ENCODE measurements around the gene ZFYVE28.

ZFYVE28 gene

DNA sequence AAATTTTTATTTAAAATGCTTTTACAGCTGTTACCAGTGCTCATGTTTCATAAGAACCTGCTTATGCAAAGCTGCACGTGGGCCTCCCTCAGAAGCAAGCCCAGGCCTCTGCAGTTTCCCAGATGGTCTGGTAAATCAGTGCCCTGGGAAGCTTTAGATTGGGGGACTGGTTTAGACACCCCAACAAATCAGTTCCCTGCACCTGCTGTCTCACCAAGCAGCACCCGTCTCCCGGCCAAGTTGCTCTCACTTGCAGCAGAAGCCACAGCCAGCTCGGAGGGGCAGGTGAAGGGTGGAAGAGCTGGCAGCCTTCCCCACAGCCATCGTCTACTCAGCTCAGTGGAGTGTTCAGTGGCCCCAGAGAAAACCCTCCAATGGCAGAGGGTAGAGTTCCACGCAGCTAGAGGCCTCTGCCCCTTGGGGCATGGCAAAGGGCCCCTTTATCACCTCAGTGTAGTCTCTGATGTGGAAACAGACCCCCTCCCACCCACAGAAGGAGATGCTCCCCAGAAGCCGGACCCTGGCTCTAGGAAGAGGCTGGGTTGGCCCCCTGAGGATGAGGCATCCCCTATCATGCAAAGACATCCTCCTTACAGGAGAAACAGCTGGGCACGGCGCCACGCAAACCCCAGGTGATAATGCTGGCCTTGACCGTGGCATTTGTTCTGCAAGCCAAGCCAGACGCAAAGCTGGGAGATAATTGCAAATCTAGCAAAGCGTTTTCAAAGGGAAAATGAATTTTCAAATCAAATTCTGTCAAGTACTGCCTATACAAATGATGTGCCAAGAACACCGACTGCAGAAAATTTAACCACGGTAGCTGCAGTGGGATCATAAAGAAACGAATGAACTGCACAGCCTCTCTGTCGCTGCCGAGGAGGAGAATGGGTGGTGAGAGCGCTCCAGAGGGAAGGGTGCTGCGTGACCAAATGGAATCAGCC is 51.9 kb downstream of the ZFYVE28 start:
- no peak for DNase-seq (ENCODE audit: low spot score)

DNA sequence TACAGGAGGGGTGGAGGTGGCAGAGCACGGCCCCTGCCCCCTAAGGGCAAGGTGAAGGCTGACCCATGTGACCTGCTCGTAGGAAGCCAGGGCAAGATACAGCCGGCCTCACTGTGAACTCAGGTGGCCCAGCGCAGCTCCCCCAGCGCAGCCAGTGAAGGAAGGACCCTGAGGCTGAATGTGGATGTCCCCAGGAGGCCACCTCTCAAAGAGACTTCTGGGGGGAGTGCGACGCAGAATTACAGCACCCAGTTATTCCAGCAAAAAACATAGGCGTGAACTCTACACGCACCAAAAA is 52.6 kb downstream of the ZFYVE28 start:
- no peak for DNase-seq (ENCODE audit: low spot score)

DNA sequence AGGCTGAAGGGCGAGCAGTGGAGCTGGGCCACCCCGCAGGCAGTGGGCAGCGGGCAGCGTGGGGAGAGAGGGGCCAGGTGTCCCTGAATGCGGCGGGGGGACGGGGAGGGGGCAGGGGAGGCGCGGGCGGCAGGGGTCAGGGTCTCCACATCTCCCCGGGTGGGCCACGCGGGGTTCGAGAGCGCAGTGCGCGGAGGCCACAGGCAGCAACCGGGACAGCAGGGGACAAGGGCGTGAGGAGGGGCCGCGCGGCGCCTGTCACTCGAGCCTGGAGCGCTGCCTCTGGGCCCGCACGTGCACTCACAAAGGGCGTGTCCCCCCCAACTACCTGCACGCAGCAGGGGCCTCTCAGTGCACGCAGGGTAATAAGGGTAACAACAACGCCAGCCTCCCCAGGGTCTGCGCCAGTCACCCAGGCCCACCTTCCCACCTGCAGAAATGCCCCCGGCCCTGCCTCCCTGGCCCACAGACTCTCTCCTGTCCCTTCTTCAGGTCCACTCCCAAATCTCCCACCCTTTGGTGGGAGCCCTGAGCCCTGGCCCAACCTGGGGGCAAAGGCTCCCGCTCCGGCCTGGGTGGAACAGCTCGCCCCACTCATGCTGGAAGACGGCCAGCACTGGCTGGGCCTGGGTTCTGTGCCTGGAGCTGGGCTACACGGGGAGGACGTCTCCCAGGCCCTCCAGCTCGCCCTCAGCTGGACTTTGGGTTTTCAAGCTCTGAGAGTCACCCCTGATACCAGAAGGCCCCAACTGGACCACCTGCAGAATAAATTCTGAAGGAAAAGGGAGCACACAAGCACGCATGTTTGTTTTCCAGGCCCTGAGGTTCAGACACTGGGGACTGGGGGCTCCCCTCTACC is 53.2 kb downstream of the ZFYVE28 start:
- DNase-seq (ENCODE audit: low spot score): no peak

DNA sequence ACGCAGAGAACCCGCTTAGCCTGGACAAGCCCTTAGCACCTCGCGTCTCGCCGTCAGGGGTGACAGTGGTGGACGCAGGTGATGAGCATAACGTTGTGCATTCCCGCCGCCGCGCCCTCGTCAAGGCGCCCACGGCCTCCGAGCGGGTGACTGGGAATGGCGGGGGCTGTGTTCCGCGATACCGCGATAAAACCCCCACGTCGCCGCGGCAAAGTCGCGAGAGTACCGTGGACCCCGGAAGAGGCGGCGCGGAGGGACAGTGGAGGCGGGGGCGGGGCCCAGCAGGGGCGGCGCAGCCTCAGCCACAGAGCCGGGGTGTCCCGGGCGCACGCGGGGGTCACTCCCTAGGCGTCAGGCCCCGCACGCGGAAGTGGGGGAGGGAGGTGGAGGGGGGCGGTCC is 53.8 kb downstream of the ZFYVE28 start:
- peak; percentile 88 for DNase-seq (ENCODE audit: low spot score)

DNA sequence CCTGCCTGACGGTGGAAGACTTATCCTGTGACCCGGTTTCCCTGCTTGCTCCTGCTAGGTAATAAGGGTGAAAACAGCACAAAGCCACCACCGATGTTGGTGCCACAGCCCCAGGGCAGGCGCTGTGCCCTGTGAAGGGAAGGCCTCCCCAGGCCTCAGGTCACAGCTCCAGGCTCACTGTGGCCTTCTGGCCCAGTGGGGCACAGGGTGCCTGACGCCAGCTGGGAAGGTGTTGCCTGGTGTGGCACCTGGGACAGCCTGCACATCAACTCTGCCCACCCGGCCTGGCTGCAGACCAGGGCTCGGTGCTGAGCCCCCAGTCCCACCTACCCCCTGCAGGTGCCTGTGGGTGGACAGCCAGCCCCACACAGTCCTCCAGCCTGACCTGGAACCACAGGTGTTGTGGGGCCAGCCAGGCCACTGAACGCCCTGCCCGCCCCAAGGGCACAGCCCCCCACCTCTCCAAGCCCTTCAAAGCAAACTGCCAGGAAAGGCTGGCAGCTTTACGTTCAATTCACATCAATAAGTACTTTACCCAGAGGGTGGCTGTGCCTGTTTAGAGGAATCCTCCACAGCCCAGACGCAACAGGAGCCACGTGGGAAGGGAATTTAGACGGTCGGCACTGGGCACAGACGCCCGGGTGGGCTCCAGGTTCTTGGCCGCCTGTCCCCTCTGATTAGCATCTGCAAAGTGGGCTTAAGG is 54.3 kb downstream of the ZFYVE28 start:
- DNase-seq (ENCODE audit: low spot score): no peak

DNA sequence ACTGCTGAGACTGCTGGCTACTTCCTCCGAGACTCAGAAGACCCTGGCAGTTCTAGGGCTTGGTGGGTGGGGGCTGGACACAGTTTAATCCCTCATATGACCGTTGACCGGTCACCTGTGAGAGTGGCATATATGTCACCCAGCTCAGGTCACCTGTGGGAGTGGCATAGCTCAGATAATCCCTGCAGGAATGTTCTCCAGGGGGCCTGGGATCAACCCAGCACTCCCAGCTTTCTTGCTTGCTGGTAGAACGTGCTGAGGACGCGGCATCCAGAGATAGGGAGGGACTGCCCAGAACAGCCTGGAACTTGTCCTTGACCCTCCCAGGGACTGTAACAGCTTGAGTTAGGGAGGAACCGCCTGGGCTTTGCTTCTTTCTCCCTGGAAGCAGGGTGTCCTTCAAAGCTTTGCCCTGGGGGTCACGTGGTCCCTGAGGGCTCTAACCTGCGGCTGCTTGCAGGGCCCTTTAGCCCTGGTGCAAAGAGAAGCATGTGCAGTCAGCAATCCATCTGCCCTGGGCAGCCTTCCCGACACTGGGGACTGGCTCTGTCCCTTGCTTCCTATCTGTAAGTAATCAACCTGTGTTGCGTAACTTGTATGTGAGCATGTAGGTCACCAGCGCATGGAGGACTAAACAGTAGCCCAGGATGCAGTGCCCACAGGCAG is 55.3 kb downstream of the ZFYVE28 start:
- peak; percentile 35 for DNase-seq (ENCODE audit: low spot score)

DNA sequence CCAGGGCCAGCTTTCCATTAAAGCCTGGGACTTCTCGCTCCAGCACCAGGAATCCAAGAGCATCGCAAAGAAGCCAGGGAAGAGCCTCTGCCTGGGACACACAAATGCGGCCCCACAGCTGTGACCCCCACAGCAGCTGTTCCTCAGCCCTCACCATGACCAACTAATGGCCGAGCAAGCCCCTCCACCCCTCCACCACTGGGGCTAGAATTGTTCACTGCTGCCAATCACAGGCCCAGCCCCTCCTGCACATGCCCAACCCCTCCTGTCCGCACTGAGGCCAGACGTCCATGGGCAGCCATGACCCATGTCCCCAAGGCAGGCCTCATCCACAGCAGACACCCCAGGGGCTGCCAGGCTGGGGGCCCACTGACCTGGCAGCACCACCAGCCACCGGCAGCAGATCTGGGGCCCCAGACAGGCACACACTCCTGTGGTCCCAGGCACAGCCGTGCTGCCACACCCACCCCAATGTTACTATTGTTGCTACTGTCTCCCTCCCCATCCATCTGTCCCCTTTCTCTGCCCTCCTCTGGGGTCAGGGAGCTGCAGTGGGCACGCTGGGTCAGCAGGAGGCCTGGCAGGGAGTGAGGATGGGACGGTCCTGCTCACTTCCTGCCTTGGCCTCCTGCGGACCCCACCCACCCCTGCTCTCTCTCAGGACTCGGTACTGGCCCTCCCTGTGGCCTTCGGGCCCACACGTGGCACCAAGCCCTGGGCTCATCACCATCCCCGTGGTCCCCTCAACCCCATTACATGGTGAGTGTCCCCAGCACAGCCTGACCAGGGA is 56.0 kb downstream of the ZFYVE28 start:
- DNase-seq (ENCODE audit: low spot score): no peak

DNA sequence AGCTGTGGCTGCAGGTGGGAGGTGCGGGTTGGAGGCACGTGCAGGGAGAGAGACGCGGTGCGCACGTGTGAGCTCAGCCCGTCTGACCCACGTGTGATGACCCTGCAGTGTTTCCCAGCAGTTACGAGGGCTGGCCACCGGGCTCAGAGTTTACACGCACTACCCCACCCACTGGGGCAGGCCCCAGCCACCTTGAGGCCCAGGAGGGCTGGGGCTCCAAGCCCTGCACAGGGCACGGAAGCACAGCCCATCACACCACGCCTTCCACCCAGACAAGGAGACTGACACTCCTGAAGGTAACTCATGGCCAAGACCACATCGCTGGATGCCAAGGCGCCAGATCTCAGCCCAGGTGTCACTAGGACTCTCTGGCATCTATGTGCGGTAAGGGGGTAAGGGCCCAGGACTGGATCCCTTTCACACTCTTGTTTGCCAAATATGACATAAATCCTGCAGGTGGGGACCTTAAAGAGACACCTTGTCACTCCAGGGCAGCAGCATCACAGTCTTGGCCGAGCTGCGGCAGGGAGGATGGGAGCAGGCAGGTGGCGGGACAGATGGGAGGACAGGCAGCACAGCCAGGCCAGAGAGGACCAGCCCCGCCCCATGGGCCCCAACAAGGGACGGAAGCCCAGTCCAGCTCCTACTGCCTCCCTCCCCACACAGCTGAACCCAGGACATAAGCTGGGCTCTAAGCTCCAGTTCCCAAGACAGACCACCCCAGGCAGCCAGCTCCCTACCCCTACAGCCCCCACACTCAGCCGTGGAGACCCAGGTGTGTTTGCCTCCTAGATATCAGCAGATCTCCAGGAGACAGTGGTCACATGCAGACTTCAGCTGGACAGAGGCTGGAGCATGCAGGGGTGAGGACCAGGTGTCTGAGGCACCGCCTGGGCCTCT is 56.8 kb downstream of the ZFYVE28 start:
- DNase-seq (ENCODE audit: low spot score): no peak

DNA sequence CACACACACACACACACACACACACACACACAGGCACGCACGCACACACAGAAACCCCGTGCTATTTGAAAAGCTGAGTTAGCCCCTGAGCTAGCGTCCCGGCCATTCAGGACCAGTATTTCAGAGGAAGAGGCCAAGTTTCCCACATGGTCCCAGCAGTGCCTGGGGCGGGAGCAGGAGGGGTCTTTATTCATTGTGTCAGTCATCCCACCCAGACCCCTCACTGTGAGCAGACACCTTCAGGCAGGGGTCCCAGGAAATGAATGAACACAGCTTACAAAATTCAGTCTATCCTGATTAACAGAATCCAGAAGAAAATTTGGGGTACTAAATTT is 58.1 kb downstream of the ZFYVE28 start:
- DNase-seq (ENCODE audit: low spot score): no peak

DNA sequence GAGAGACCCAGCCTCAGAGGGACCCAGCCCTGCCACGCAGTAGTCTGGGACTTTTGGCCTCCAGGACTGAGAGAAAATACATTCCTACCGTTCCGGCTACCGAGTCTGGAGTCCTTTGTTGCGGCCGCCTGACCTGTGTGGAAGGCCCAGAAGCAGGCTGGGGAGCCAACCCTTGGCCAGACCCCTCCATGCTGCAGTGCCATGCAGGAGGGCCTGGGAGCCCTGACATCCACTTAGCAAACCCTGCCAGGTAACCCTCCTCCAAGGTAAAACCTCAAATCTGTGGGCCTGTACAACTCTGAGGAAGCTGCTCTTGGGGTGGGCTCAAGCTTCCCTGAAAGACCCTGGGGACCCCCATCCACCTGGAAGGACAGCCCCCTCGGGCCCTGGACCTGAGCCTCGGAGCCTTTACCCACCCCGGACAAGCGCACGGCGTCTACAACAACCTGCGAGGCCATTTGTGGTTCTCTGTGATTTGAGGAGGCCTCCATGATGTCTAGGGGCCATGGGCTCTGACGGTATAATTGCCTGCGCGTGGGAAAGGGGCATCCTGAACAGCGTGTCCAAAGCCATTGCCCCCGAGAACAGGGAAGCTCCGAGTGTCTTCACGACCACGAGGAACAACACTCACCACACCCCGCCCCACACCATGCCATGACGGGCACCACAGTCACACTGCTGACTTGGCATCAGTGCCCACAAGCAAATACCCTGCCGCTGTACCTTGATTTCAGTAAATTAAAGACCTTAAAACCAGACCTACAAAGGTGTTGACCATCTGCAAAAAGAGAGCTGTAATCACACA is 58.7 kb downstream of the ZFYVE28 start:
- DNase-seq (ENCODE audit: low spot score): no peak

DNA sequence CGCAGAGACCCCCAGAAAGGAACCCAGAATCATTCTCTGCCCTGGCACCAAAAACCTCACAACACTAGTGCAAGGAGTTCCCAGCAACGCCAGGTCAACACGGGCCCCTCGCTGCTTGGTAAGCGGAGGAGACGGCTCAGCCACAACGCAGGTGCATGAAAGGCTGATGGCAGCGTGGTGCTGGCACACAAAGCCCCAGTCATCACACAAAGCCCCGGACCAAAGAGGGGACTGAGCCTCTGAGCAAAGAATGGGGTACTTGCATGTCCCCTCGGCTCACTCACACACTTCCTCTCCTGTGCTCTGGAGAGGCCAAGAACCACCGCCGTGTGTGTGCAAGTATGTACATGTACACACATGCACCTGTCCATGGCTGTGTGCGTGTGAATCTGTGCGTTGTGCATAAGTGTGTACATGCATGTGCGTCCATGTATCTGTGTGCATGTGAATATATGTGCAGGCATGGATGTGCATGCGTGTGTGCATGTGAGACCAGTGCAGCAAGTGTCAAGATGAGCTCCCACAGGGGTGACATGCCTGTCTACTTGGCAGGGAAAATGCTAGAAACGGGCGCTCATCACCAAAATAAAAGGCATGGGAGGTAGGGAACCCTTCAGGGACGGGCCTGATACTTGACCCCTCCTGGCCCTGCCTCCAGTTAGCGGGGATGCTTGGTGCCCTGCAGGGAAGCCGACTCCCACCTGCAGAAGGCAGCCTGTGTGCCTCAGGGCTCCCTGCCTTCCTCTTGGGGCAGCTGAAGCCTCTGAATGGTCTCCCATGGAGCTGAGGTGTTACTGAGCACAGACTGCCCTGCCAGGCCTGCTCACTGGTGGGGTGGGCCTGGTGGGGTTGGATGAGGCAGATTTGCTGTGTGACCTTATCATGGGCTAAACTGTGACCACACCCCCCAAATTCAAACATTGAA is 60.4 kb downstream of the ZFYVE28 start:
- no peak for DNase-seq (ENCODE audit: low spot score)

DNA sequence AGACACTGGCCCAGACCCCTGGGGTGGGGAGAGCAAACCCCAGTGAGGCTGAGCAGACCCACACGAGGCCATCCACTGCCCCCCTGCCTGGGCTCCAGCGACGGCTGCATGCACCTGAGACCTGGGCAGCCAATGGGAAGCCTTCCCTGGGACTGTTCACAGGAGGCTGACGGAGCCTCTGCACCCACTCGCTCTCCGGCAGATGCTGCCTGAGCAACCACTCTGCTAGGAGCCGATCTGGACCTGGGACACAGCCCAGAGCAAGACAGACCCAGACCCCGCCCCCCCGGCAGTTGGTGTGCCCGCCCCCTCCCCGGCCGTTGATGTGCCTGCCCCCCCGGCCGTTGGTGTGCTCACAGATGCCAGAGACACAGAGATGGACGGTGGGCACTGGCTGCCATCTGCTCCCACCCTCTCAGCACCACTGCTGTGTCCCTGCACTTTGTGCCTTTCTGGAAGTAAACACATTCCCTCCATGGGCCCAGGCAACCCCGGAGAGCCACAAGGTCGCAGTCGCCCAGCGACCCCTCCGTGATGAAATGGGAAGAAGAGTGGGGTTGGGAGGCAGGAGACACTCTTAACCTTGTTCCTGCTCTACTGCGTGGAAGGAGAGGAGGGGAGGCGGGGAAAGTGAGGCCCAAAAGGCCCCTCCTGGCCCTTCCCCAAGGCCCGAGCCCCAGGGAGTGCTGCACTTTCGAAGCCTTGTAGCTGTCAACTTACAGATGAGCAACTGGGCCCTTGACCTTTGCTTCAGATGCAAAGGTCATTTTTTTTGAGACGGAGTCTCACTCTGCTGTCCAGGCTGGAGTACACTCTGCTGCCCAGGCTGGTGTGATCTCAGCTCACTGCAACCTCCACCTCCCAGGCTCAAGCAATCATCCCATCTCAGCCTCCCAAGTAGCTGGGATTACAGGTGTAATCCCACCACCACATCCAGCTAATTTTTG is 62.0 kb downstream of the ZFYVE28 start:
- DNase-seq (ENCODE audit: low spot score): no peak

DNA sequence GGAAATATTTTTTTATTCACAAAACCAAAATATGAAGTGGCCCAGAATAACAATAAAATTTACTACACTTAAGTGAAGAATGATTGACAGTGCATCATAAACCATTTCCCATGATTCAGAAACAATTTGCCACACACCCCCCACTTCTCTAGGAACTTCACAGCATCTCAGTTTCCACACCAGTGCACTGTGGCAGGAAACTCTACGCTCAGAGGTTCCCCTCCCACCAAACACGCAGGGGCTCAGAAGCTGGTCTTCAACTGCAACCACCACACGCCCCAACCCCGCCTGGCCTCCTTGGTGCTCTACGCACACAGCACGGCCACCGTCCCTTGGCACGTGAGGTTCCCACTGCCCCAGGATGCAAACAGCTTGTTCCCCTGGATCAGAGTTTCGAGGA is 63.7 kb downstream of the ZFYVE28 start:
- DNase-seq (ENCODE audit: low spot score): no peak

DNA sequence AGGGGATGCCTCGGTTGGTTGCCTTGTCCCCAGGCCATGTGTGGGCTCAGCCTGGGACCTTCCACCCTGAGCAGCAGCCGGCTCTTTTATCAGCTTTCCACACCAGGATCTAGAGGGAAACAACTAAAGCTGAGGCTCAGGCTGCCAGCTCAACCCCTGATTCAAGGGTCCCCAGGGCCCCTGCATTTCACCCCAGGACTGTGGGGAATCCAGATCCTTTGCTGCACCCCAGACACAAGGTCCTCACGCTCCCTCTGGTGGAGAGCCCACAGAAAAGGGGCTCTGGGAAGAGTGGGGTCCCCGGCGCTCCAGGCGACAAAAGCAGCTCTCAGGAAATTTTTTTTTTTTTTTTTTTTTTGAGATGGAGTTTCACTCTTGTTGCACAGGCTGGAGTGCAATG is 64.3 kb downstream of the ZFYVE28 start:
- peak; percentile 35 for DNase-seq (ENCODE audit: low spot score)

DNA sequence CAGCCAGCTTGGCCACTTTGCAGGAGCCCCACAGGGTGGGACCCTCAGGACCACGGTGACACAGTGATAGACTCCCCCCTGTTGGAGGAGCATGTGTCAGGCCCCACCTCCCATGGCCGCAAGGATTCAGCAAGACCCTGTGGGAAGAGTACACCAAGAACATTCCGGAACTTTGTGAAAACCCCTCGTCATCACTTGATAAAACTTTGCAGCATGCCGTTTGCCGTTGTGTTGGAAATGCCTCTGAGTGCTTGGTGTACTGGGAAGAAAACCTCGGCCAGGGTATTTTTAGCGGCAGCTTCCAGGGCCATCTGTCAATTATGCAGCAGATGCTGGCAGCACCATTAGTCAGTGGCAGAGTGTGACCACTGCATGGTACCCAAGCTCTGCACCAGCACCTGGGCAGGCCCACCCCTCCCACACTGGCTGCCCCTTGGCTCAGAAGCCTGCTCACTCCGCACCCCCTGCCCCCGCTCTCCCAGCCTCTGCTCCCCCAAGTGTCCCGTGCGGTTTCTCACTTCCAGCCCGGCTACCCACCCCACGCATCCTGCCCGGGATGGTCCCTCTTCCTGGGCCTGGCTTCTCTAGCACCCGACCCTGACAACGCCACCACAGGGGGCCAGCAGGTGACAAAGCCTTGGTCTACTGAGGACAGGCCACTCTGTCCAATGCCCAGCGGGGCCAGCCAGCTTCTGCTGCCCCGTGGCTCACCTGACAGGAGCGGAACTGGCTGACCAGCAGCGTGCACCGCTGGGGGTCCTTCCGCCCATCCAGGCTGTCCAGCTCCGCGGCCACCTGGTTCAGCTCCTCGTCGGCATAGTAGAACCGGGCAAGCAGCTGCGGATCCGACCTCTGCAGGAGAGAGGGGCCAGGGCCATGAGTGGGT is 65.0 kb downstream of the ZFYVE28 start:
- no peak for DNase-seq (ENCODE audit: low spot score)

DNA sequence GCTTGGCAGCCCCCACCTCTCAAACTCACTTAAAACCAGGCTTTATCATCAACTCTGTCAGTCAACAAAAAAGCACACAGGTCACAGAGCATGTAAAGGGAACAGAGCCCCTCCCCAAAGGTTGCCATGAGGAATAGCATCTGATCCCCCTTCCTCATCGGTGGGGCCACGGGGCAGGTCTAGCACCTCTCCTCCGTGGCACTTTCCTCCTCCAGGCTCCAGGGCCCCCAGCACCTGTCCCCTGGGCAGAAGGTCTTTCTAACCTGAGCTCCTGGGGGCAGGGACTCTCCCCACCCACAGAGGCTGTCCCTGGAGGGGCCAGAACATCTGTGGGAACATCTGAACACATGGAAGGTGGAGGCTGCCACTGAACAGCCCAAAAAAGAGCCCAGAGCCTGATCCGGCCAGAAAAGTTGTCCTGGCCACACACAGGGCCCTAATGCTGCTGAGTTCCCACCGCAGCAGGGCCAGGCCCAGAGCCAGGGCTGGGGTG is 65.7 kb downstream of the ZFYVE28 start:
- DNase-seq (ENCODE audit: low spot score): no peak

Data from AG08395 (cell line).